ENCODE measurements around the gene KCNH5.

- TF ChIP-seq POLR2A (IDR thresholded peaks at IDR 0.05; ENCODE audit: low read length) (no peak), GATA1 (IDR thresholded peaks at IDR 0.05; ENCODE audit: low read depth, low read length) (no peak)
Observed at GRCh38 chr14:62889364-62889763, 155.9 kb downstream of the KCNH5 start.

Measured in erythroblast (primary cell).